Glutamatergic neuron (in vitro differentiated cells): ENCODE results near the gene ELN. TPM values are rescaled to one million over a fixed set of nuclear protein-coding genes. Genes with fewer than 3 reads are reported as not detected.

Experiments used
- DNase-seq: peaks from one replicate; pipeline ENCODE4 v3.0.0; 2022
- H3K27ac Mint-ChIP-seq: one replicate; pipeline ENCODE4 v1.8.0; 2020; ENCODE audit warnings: mild to moderate bottlenecking, mixed read lengths, inconsistent platforms; ENCODE audit not compliant: unreplicated experiment
- H3K27me3 Mint-ChIP-seq: one replicate; pipeline ENCODE4 v1.8.0; 2020; ENCODE audit warnings: mild to moderate bottlenecking, moderate library complexity, mixed read lengths, inconsistent platforms; ENCODE audit not compliant: unreplicated experiment
- H3K36me3 Mint-ChIP-seq: one replicate; pipeline ENCODE4 v1.8.0; 2020; ENCODE audit warnings: mild to moderate bottlenecking, mixed read lengths, inconsistent platforms; ENCODE audit not compliant: unreplicated experiment
- H3K4me1 Mint-ChIP-seq: one replicate; pipeline ENCODE4 v1.8.0; 2020; ENCODE audit warnings: mild to moderate bottlenecking, low read depth, mixed read lengths, inconsistent platforms; ENCODE audit not compliant: unreplicated experiment
- H3K4me3 Mint-ChIP-seq: one replicate; pipeline ENCODE4 v1.8.0; 2020; ENCODE audit warnings: mild to moderate bottlenecking, mixed read lengths, inconsistent platforms; ENCODE audit not compliant: unreplicated experiment
- H3K9me3 Mint-ChIP-seq: one replicate; pipeline ENCODE4 v1.8.0; 2020; ENCODE audit warnings: mild to moderate bottlenecking, moderate library complexity, mixed read lengths, inconsistent platforms; ENCODE audit not compliant: unreplicated experiment
- total RNA-seq: library from RNA; stranded (reverse); fragmentation: NEBNext Ultra II Directional; extraction: Animal tissue kit (Norgen Biotek cat#: 25700); gene quantifications from one replicate; pipeline ENCODE4 v1.2.1, GENCODE V29; 2021; ENCODE audit not compliant: unreplicated experiment
- TF ChIP-seq, protein P1 (sequence below): fragments of 200-600 bp; sonication (generic); IDR thresholded peaks from one replicate; pipeline ENCODE4 v1.5.0; 2021; ENCODE audit not compliant: partially characterized antibody, unreplicated experiment

The ELN gene
- total RNA-seq, 1 donor from 2014 or later = 3.7 TPM

DNA sequence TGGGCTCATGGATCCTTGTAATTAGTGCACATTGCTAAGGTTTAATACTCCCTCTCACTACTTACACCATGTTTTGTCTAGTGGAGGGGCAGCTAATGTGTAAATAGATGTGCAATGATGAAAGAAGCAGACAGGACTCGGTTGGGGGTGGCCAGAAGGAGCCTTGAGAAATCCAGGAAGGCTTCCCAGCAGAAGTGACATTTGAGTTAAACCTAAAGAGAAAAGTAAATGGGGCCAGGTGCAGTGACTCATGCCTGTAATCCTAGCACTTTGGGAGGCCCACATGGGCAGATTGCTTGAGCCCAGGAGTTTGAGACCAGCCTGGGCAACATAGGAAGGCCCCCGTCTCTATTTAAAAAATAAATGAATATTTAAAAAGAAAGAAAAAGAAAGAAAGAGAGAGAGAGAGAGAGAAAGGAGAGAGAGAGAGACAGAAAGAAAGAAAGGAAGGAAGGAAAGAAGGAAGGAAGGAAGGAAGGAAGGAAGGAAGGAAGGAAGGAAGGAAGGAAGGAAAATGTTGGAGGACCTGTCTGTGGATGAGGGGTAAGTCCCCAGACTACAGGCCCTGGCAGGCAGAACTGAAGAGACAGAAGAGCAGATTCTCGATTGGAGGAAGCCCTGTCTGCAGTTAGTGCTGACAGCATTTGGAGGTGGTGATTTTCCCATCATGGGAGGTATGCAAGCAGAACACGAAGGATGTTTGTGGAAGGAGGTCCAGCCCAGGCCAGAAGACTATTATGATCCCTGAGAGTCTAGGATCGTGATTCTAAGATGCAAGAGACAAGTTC lies 3.6 kb downstream of the ELN start:
- peaks cover 38% of the 10 kb centered on the region for H3K4me1 Mint-ChIP-seq

GRCh38 chr7:74032191-74032490 lies 4.2 kb downstream of the ELN start:
- Mint-ChIP-seq H3K9me3 (peaks cover 12% of the 10 kb centered on the region), H3K4me1 (peaks cover 35% of the 10 kb centered on the region), H3K36me3 (no peaks in the 10 kb centered on the region), H3K27me3 (peaks cover 7% of the 10 kb centered on the region), H3K27ac (peak overlapping the region; percentile 59), H3K4me3 (peak overlapping the region; percentile 67)
- no peak for DNase-seq
- TF ChIP-seq, protein P1, sequence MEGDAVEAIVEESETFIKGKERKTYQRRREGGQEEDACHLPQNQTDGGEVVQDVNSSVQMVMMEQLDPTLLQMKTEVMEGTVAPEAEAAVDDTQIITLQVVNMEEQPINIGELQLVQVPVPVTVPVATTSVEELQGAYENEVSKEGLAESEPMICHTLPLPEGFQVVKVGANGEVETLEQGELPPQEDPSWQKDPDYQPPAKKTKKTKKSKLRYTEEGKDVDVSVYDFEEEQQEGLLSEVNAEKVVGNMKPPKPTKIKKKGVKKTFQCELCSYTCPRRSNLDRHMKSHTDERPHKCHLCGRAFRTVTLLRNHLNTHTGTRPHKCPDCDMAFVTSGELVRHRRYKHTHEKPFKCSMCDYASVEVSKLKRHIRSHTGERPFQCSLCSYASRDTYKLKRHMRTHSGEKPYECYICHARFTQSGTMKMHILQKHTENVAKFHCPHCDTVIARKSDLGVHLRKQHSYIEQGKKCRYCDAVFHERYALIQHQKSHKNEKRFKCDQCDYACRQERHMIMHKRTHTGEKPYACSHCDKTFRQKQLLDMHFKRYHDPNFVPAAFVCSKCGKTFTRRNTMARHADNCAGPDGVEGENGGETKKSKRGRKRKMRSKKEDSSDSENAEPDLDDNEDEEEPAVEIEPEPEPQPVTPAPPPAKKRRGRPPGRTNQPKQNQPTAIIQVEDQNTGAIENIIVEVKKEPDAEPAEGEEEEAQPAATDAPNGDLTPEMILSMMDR = no peak

More for the DNA sequence above, 3.6 kb downstream of the ELN start:
- H3K27me3 Mint-ChIP-seq = peaks cover 8% of the 10 kb centered on the region
- H3K4me3 Mint-ChIP-seq = peak overlapping the region; percentile 67
- TF ChIP-seq, protein P1 = no peak
- H3K27ac Mint-ChIP-seq = peak overlapping the region; percentile 40
- peaks cover 12% of the 10 kb centered on the region for H3K9me3 Mint-ChIP-seq
- H3K36me3 Mint-ChIP-seq = no peaks in the 10 kb centered on the region
- DNase-seq = no peak

DNA sequence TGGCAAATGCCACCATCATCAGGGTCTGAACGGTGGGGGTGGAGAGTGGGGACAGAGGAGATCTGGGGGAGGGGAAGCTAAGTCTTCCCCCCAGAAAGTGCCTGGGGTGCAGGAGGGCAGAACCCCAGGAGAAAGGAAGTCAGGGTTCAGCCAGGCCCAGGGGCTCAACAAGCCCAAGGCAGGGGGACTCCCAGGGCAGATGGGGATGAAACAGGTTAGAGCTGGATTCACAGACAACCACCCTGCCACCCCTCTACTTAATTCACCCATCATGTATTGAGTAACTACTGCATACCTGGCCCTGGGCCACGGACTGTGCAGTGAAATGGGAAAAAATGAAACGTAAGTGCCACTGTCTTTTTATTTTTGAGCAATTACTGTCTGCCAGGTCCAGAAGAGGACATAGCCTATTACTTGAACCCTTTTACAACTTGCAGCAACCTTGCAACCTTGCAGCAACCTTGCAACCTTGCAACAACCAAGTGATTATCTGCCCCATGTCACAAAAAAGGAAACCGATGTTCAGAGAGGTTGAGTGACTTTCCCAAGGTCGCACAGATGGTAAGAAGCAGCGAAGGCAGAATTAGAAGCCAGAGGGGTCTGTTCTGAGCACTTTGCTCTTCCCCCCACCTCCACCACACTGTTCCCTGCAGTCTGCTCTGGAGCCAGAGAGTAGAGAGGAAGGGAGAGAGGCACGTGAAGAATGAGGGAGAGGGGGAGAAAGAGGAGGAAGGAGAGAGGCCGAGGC lies 4.8 kb downstream of the ELN start:
- H3K36me3 Mint-ChIP-seq = no peaks in the 10 kb centered on the region
- H3K9me3 Mint-ChIP-seq = peaks cover 12% of the 10 kb centered on the region
- peaks cover 34% of the 10 kb centered on the region for H3K4me1 Mint-ChIP-seq
- TF ChIP-seq, protein P1 = no peak
- peak overlapping the region; percentile 30 for H3K4me3 Mint-ChIP-seq
- H3K27ac Mint-ChIP-seq = peak overlapping the region; percentile 86
- H3K27me3 Mint-ChIP-seq = peaks cover 5% of the 10 kb centered on the region
- no peak for DNase-seq

- Mint-ChIP-seq H3K9me3 (peaks cover 12% of the 10 kb centered on the region), H3K27ac (peak overlapping the region; percentile 88), H3K4me3 (peak overlapping the region; percentile 52), H3K27me3 (peaks cover 8% of the 10 kb centered on the region), H3K36me3 (no peaks in the 10 kb centered on the region), H3K4me1 (peaks cover 33% of the 10 kb centered on the region)
- TF ChIP-seq, protein P1 = no peak
- DNase-seq = peak; percentile 75
These were observed 5.7 kb downstream of the ELN start for GRCh38 chr7:74033372-74034311.
